ENCODE data around the gene TMEM35B. TPM values are rescaled to one million over a fixed set of nuclear protein-coding genes. Genes with fewer than 3 reads are reported as not detected.

Gene TMEM35B
- total and polyA plus RNA-seq, 9 of the 15 experiments (the other 6 are each of a cell fraction or from before 2014, with no cell fraction given) = 11.4 to 142 (median 21.4) TPM

- no TSS peak for BruUV-seq (replicated peaks)
- no peak overlapping the region for H3K4me2 ChIP-seq (ENCODE audit: insufficient read depth, low read length)
- DNase-seq (ENCODE audit: extremely low read depth in 1 of 4, low spot score in 3 of 4) = no peak
- CTCF ChIA-PET (ENCODE audit: low intra/inter-chr PET ratio) = no interaction called here
- peaks cover 16% of the 10 kb centered on the region; the same call in 2 of the 3 replicates for H3K36me3 ChIP-seq (ENCODE audit: control insufficient read depth, insufficient read depth, low read length)
- peaks cover 6 to 8% of the 10 kb centered on the region in 2 experiments; a peak in 4 of 5 replicates for H3K4me1 ChIP-seq (replicated peaks in 1 of 2; ENCODE audit: control insufficient read depth in 2 of 2, insufficient read depth in 2 of 2, low read length in 2 of 2)
- H4K20me1 ChIP-seq (replicated peaks; ENCODE audit: control insufficient read depth, insufficient read depth, low read length) = no peaks in the 10 kb centered on the region
- 5% methylated on average over 2 of the region's 2 CpGs for WGBS (ENCODE audit: insufficient coverage, low coverage, missing lambda C conversion rate)
- H3K27me3 ChIP-seq (ENCODE audit: control insufficient read depth in 2 of 2, insufficient read depth in 2 of 2, low read length in 2 of 2) = no peaks in the 10 kb centered on the region
- H3K4me3 ChIP-seq = no peak overlapping the region
- H3K9me3 ChIP-seq (replicated peaks; ENCODE audit: control insufficient read depth, insufficient read depth, low read depth, low read length) = no peaks in the 10 kb centered on the region
- intact Hi-C loops (cut with micrococcal nuclease) = no loop called here
- no peak overlapping the region for H3K9ac ChIP-seq (ENCODE audit: insufficient read depth in 1 of 2, low read depth in 2 of 2, low read length in 2 of 2)
- ATAC-seq = no peak
- no peaks in the 10 kb centered on the region for H3K9me1 ChIP-seq (ENCODE audit: control insufficient read depth, insufficient read depth, low read length)
- no peak overlapping the region for H2AFZ ChIP-seq (ENCODE audit: low read depth, low read length)
- H3K27ac ChIP-seq (ENCODE audit: extremely low read depth, low read depth, low read length) = no peak overlapping the region
- H3K79me2 ChIP-seq (ENCODE audit: control insufficient read depth, insufficient read depth, low read length) = peaks cover 12% of the 10 kb centered on the region; the same call in 2 of the 3 replicates
- in situ Hi-C loops (cut with MboI) = no loop called here
- FAIRE-seq = no peak
- POLR2A ChIA-PET = interaction anchor here (0.5 kb wide), 1 partner anchor 200 kb away, joined by 4 read pairs; no protein-coding TSS in a partner anchor
- TF ChIP-seq IRF1 (CRISPR knock-in tag; IDR thresholded peaks at IDR 0.05; ENCODE audit: borderline replicate concordance) = no peak
- no peak for TF ChIP-seq CSDE1 (IDR thresholded peaks at IDR 0.05)
- peak; percentile 44 for TF ChIP-seq NFE2 (IDR thresholded peaks at IDR 0.05; ENCODE audit: low read depth)
- TF ChIP-seq ZNF431 (CRISPR knock-in tag; IDR thresholded peaks at IDR 0.05) = no peak
- peak; percentile 38 to 54; a peak in 2 of 4 replicates for TF ChIP-seq KDM1A (IDR thresholded peaks at IDR 0.05)
- TF ChIP-seq C11orf30 (IDR thresholded peaks at IDR 0.05; ENCODE audit: low read depth) = peak; percentile 78
- TF ChIP-seq MAFG (tag; conservative IDR thresholded peaks at IDR 0.05) = peak; percentile 81
- TF ChIP-seq ZNF316 (IDR thresholded peaks at IDR 0.05) = peak; percentile 87
- TF ChIP-seq MAFK (IDR thresholded peaks at IDR 0.05; ENCODE audit: low read length) = peak; percentile 38; the same call in 1 of the 2 replicates
- peak; percentile 26; the same call in 1 of the 2 replicates for TF ChIP-seq MAFF (IDR thresholded peaks at IDR 0.05; ENCODE audit: low read length)
- TF ChIP-seq FOSL1 (tag; conservative IDR thresholded peaks at IDR 0.05) = peak; percentile 65
- no peak for TF ChIP-seq REST (IDR thresholded peaks at IDR 0.05; ENCODE audit: borderline replicate concordance)
- no peak for TF ChIP-seq REST (CRISPR knock-in tag; IDR thresholded peaks at IDR 0.05; ENCODE audit: low read depth)
- TF ChIP-seq ATF3 (IDR thresholded peaks at IDR 0.05) = peak; percentile 73
- TF ChIP-seq ATF3 (CRISPR knock-in tag; conservative IDR thresholded peaks at IDR 0.05) = no peak
These were observed 3.0 kb upstream of the TMEM35B start for GRCh38 chr1:34988147-34988546.
